Spleen (tissue), 11 donors: Measurements from ENCODE around the gene PDZD2. TPM values are rescaled to one million over a fixed set of nuclear protein-coding genes. Genes with fewer than 3 reads are reported as not detected.

Experiments used
- DNase-seq: peaks from one replicate; pipeline ENCODE4 v3.0.0-alpha.2; 2020
- H3K27ac ChIP-seq, 8 donors: fragments of 200-600 bp; sonication (generic) in 7 of 8; 1 replicate in 4 of 8; 2 replicates in 4 of 8; pipeline versions ENCODE4 v1.5.0 to v1.8.0; 2016 to 2021; ENCODE audit warnings: inconsistent platforms in 4 of 8, mild to moderate bottlenecking in 4 of 8, moderate library complexity in 1 of 8
- H3K27me3 ChIP-seq, 7 donors: fragments of 200-600 bp; sonication (generic) in 6 of 7; replicated peaks in 1 of 7; 1 replicate in 4 of 7; 2 replicates in 3 of 7; pipeline versions ENCODE4 v1.5.0 to v1.8.0; 2016 to 2021; ENCODE audit warnings: inconsistent platforms in 3 of 7, mild to moderate bottlenecking in 1 of 7
- H3K36me3 ChIP-seq, 6 donors: fragments of 200-600 bp; sonication (generic) in 5 of 6; 1 replicate in 4 of 6; 2 replicates in 2 of 6; pipeline versions ENCODE4 v1.5.0 to v1.8.0; 2016 to 2021; ENCODE audit warnings: inconsistent platforms in 2 of 6
- H3K4me1 ChIP-seq, 6 donors: fragments of 200-600 bp; sonication (generic) in 5 of 6; 1 replicate in 3 of 6; 2 replicates in 3 of 6; pipeline versions ENCODE4 v1.5.0 to v1.8.0; 2016 to 2021; ENCODE audit warnings: inconsistent platforms in 3 of 6
- H3K4me3 ChIP-seq, 8 donors: fragments of 200-600 bp; sonication (generic) in 7 of 8; 1 replicate in 4 of 8; 2 replicates in 4 of 8; pipeline versions ENCODE4 v1.5.0 to v1.8.0; 2016 to 2021; ENCODE audit warnings: inconsistent platforms in 4 of 8, mild to moderate bottlenecking in 4 of 8, moderate library complexity in 2 of 8
- H3K9me3 ChIP-seq, 8 donors: fragments of 200-600 bp; sonication (generic) in 7 of 8; 1 replicate in 4 of 8; 2 replicates in 4 of 8; pipeline versions ENCODE4 v1.5.0 to v1.8.0; 2016 to 2021; ENCODE audit warnings: inconsistent platforms in 4 of 8
- POLR2A ChIP-seq, 3 donors: fragments of 450-650 bp; IDR thresholded peaks; one replicate each; pipeline ENCODE4 v1.5.1; 2017; ENCODE audit warnings: antibody characterized with exemption in 3 of 3, mild to moderate bottlenecking in 1 of 3
- POLR2AphosphoS5 ChIP-seq, 3 donors: sonication (generic); formaldehyde crosslinking; IDR thresholded peaks; one replicate each; pipeline ENCODE4 v1.5.1; 2017; ENCODE audit warnings: antibody characterized with exemption in 3 of 3
- WGBS, 5 donors: extraction: QIAGEN DNeasy Blood & Tissue Kit in 3 of 5; methylation state at CpG; one replicate each; pipeline versions ENCODE4 v1.1.5 to v1.1.7; 2013 to 2018; 5-methylcytosine and 5-hydroxymethylcytosine counted together
- intact Hi-C: fragments of 100-400 bp; cut with DNase I; formaldehyde crosslinking; loops from one replicate; pipeline ENCODE4 v1.15.0; 2023; ENCODE audit warnings: low total_unique reads
- polyA plus RNA-seq, 3 donors: library from polyadenylated mRNA; stranded (reverse); fragments of 200-250 nt; gene quantifications; one replicate each; pipeline ENCODE4 v1.2.1, GENCODE V29; 2013
- total RNA-seq, 7 donors: library from RNA; depleted of rRNA in 3 of 7; stranded (reverse); fragments of >200 nt in 3 of 7; fragmentation: NEBNext Ultra II Directional in 4 of 7; extraction: Animal tissue kit (Norgen Biotek cat#: 25700) in 4 of 7; gene quantifications; one replicate each; pipeline versions ENCODE4 v1.1.0 to v1.2.1, GENCODE V29; 2016 to 2021
- TF ChIP-seq, protein P1 (sequence below), 11 experiments: fragments of 200-600 bp in 7 of 11; fragments of 450-650 bp in 4 of 11; sonication (generic) in 4 of 11; IDR thresholded peaks in 8 of 11; conservative IDR thresholded peaks in 3 of 11; 1 replicate in 7 of 11; 2 replicates in 4 of 11; pipeline versions ENCODE4 v1.4.0 to v1.8.0; 2016 to 2021; ENCODE audit warnings: antibody characterized with exemption in 11 of 11, inconsistent platforms in 4 of 11, mild to moderate bottlenecking in 1 of 11
- donor health status: healthy with polysubstance abuse.
- donor health status: DM: no; HTN: no; CAD: no; lungs with moderate emphysema.
- donor health status: DM: no; HTN: no; CAD: no.
- donor health status: Bipolar disorder and iron deficiency.
- donor health status: healthy.
- donor health status: DM: no; HTN: no; CAD: no.
- donor health status: DM: yes; HTN: yes; CAD: no.

Gene PDZD2
- total and polyA plus RNA-seq, 10 donors: 0.09 to 4.7 (median 2.4) TPM

GRCh38 chr5:32069396-32069795, 430.5 kb downstream of the PDZD2 start:
- intact Hi-C loops: no loop called here
- no peak for DNase-seq
- Histone ChIP-seq H3K4me3 (no peak overlapping the region), H3K4me1 (no peaks in the 10 kb centered on the region), H3K27me3 (no peaks in the 10 kb centered on the region), H3K36me3 (no peaks in the 10 kb centered on the region), H3K9me3 (no peaks in the 10 kb centered on the region), H3K27ac (no peak overlapping the region)
- TF ChIP-seq POLR2AphosphoS5 (IDR thresholded peaks at IDR 0.05): no peak
- TF ChIP-seq POLR2A (IDR thresholded peaks at IDR 0.05): no peak
- TF ChIP-seq, protein P1, sequence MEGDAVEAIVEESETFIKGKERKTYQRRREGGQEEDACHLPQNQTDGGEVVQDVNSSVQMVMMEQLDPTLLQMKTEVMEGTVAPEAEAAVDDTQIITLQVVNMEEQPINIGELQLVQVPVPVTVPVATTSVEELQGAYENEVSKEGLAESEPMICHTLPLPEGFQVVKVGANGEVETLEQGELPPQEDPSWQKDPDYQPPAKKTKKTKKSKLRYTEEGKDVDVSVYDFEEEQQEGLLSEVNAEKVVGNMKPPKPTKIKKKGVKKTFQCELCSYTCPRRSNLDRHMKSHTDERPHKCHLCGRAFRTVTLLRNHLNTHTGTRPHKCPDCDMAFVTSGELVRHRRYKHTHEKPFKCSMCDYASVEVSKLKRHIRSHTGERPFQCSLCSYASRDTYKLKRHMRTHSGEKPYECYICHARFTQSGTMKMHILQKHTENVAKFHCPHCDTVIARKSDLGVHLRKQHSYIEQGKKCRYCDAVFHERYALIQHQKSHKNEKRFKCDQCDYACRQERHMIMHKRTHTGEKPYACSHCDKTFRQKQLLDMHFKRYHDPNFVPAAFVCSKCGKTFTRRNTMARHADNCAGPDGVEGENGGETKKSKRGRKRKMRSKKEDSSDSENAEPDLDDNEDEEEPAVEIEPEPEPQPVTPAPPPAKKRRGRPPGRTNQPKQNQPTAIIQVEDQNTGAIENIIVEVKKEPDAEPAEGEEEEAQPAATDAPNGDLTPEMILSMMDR (IDR thresholded peaks at IDR 0.05 in 8 of 11, conservative IDR thresholded peaks at IDR 0.05 in 3 of 11): no peak
- WGBS, 5 donors: 73 to 94% (median 82%) methylated on average over 3 of the region's 3 CpGs

GRCh38 chr5:32071351-32071944, 432.5 kb downstream of the PDZD2 start:
- Histone ChIP-seq H3K27me3 (no peaks in the 10 kb centered on the region), H3K36me3 (no peaks in the 10 kb centered on the region), H3K4me1 (no peaks in the 10 kb centered on the region), H3K9me3 (no peaks in the 10 kb centered on the region), H3K4me3 (no peak overlapping the region), H3K27ac (no peak overlapping the region)
- 80 to 89% (median 88%) methylated on average over 7 of the region's 7 CpGs for WGBS, 5 donors
- TF ChIP-seq POLR2AphosphoS5 (IDR thresholded peaks at IDR 0.05): no peak
- no peak for TF ChIP-seq POLR2A (IDR thresholded peaks at IDR 0.05)
- TF ChIP-seq, protein P1 (IDR thresholded peaks at IDR 0.05 in 8 of 11, conservative IDR thresholded peaks at IDR 0.05 in 3 of 11): no peak
- intact Hi-C loops: no loop called here
- no peak for DNase-seq

GRCh38 chr5:32072054-32072453, 433.1 kb downstream of the PDZD2 start:
- no peak overlapping the region for H3K27ac ChIP-seq
- no peak overlapping the region for H3K4me3 ChIP-seq
- H3K9me3 ChIP-seq: no peaks in the 10 kb centered on the region
- TF ChIP-seq POLR2AphosphoS5 (IDR thresholded peaks at IDR 0.05) (no peak), POLR2A (IDR thresholded peaks at IDR 0.05) (no peak)
- TF ChIP-seq, protein P1 (IDR thresholded peaks at IDR 0.05 in 8 of 11, conservative IDR thresholded peaks at IDR 0.05 in 3 of 11): no peak
- no peaks in the 10 kb centered on the region for H3K36me3 ChIP-seq
- DNase-seq: no peak
- H3K4me1 ChIP-seq: no peaks in the 10 kb centered on the region
- H3K27me3 ChIP-seq: no peaks in the 10 kb centered on the region
- intact Hi-C loops: no loop called here
- 93 to 96% (median 95%) methylated on average over 14 of the region's 14 CpGs for WGBS, 5 donors

- no peak overlapping the region for H3K27ac ChIP-seq
- intact Hi-C loops: no loop called here
- H3K36me3 ChIP-seq: no peaks in the 10 kb centered on the region
- no peaks in the 10 kb centered on the region for H3K4me1 ChIP-seq
- TF ChIP-seq POLR2AphosphoS5 (IDR thresholded peaks at IDR 0.05) (no peak), POLR2A (IDR thresholded peaks at IDR 0.05) (no peak)
- TF ChIP-seq, protein P1 (IDR thresholded peaks at IDR 0.05 in 8 of 11, conservative IDR thresholded peaks at IDR 0.05 in 3 of 11): no peak
- no peak for DNase-seq
- H3K27me3 ChIP-seq: no peaks in the 10 kb centered on the region
- no peaks in the 10 kb centered on the region for H3K9me3 ChIP-seq
- no peak overlapping the region for H3K4me3 ChIP-seq
- WGBS, 5 donors: 78 to 91% (median 86%) methylated on average over 3 to 5 of the region's 5 CpGs
These were observed 435.5 kb downstream of the PDZD2 start for GRCh38 chr5:32074401-32074800.
